ENCODE data around the gene DNAJB6.

The DNAJB6 gene

DNA sequence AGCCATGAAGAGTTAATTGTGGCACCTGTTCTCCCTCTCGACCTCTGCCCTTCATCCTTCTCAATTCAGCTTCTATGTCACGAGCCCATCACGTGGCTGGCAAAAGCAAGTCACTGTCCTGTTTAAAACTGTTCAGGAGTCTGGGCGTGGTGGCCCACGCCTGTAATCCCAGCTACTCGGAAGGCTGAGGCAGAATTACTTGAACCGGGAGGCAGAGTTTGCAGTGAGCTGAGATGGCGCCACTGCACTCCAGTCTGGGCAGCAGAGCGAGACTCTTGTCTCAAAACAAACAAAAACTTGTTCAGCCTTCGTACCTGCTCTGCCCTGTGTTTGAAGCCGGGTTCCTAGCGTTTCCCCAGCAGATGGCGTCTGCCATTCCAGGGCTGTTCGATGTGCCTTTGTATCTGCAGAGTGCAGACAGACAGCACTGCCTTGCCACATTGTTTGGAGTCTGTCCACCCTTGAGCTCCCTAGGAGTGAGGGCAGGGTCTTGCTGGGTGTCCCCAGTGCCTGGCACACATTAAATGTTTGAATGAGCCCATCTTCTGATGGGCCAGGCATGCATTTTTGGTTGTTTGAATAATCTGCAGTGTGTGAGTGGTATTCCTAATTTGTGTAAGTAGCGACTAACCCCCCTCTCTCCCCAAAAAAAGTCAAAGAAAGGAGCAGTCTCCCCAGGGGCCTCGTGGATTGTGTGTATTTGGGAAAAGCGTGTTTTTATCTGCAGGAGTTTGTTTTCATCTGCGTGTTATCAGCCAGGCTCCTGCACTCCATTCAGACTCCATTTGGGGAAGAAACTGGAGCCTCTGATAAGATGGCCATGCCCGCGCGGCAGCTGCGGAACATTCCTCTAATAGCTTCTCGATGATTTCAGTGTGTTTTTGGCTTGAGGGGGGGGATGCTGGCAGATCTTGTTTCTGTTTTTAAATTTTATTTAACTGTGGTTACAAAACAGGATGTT, 61.2 kb downstream of the DNAJB6 start:
- no peak for TF ChIP-seq EZH2phosphoT487 (conservative IDR thresholded peaks at IDR 0.05; ENCODE audit: low read length)
- TF ChIP-seq CTCF (IDR thresholded peaks at IDR 0.05; ENCODE audit: insufficient read depth, low read length, poor library complexity, severe bottlenecking) = no peak
- Histone ChIP-seq H3K36me3 (ENCODE audit: low read length) (no peaks in the 10 kb centered on the region), H3K27me3 (ENCODE audit: low read length) (no peaks in the 10 kb centered on the region), H3K9me3 (ENCODE audit: insufficient read depth, low read length) (no peaks in the 10 kb centered on the region), H3K79me2 (ENCODE audit: insufficient read depth, low read length) (peaks cover 12% of the 10 kb centered on the region), H3K9ac (ENCODE audit: low read length) (no peak overlapping the region), H4K20me1 (ENCODE audit: low read depth, low read length) (no peaks in the 10 kb centered on the region), H3K27ac (ENCODE audit: low read depth, low read length) (no peak overlapping the region), H3K9me2 (replicated peaks; ENCODE audit: insufficient read depth, low read length) (no peaks in the 10 kb centered on the region), H2AFZ (ENCODE audit: low read depth, low read length, severe bottlenecking) (no peak overlapping the region), H3K4me3 (ENCODE audit: insufficient read depth, low read length, poor library complexity, severe bottlenecking) (no peak overlapping the region), H3K4me2 (ENCODE audit: low read depth, low read length, poor library complexity, severe bottlenecking) (no peak overlapping the region), H3F3A (ENCODE audit: insufficient read depth) (no peaks in the 10 kb centered on the region)

DNA sequence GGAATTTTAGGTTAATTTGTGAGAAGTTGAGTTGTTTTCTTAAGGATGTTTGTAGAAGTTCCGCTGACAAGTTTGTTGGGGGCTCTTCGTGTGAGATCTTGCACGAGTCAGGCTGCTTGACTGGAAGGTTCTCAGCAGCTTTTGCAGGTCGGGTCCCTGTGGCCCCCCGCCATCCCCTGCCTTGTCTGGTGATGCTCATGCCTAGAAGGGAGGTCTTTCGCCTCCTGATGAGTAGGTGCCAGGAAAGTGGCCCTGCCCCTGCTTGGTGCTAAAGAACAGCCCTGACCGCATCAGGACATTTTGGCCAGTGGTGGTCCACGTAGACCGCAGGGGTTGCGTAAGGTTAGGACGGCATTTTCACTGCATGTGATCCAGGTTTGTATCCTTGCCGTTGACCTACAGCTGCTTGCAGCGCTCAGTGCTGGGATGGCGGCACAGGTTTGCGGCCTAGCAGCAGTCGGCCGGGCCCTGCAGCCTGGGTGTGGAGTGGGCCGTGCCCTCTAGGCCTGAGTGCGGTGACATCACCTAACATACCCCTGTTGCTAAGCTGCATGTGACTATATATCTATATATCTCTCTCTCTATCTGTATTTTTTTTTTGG, 62.4 kb downstream of the DNAJB6 start:
- TF ChIP-seq EZH2phosphoT487 (conservative IDR thresholded peaks at IDR 0.05; ENCODE audit: low read length) (no peak), CTCF (IDR thresholded peaks at IDR 0.05; ENCODE audit: insufficient read depth, low read length, poor library complexity, severe bottlenecking) (no peak)
- H3K9me3 ChIP-seq (ENCODE audit: insufficient read depth, low read length) = no peaks in the 10 kb centered on the region
- H3K4me3 ChIP-seq (ENCODE audit: insufficient read depth, low read length, poor library complexity, severe bottlenecking) = no peak overlapping the region
- H2AFZ ChIP-seq (ENCODE audit: low read depth, low read length, severe bottlenecking) = no peak overlapping the region
- no peaks in the 10 kb centered on the region for H3F3A ChIP-seq (ENCODE audit: insufficient read depth)
- H3K36me3 ChIP-seq (ENCODE audit: low read length) = no peaks in the 10 kb centered on the region
- H3K9ac ChIP-seq (ENCODE audit: low read length) = no peak overlapping the region
- H3K27me3 ChIP-seq (ENCODE audit: low read length) = no peaks in the 10 kb centered on the region
- no peak overlapping the region for H3K4me2 ChIP-seq (ENCODE audit: low read depth, low read length, poor library complexity, severe bottlenecking)
- H3K27ac ChIP-seq (ENCODE audit: low read depth, low read length) = no peak overlapping the region
- H4K20me1 ChIP-seq (ENCODE audit: low read depth, low read length) = no peaks in the 10 kb centered on the region
- no peaks in the 10 kb centered on the region for H3K9me2 ChIP-seq (replicated peaks; ENCODE audit: insufficient read depth, low read length)
- H3K79me2 ChIP-seq (ENCODE audit: insufficient read depth, low read length) = peaks cover 9% of the 10 kb centered on the region; the same call in 1 of the 2 replicates

- no peak overlapping the region for H3K4me2 ChIP-seq (ENCODE audit: low read depth, low read length, poor library complexity, severe bottlenecking)
- no peaks in the 10 kb centered on the region for H3K36me3 ChIP-seq (ENCODE audit: low read length)
- no peak overlapping the region for H3K9ac ChIP-seq (ENCODE audit: low read length)
- H3K27ac ChIP-seq (ENCODE audit: low read depth, low read length) = no peak overlapping the region
- H3F3A ChIP-seq (ENCODE audit: insufficient read depth) = no peaks in the 10 kb centered on the region
- TF ChIP-seq CTCF (IDR thresholded peaks at IDR 0.05; ENCODE audit: insufficient read depth, low read length, poor library complexity, severe bottlenecking) = no peak
- no peak for TF ChIP-seq EZH2phosphoT487 (conservative IDR thresholded peaks at IDR 0.05; ENCODE audit: low read length)
- H3K4me3 ChIP-seq (ENCODE audit: insufficient read depth, low read length, poor library complexity, severe bottlenecking) = no peak overlapping the region
- H3K79me2 ChIP-seq (ENCODE audit: insufficient read depth, low read length) = 0 out of 2 replicates have a peak, but pooled peaks cover 5% of the 10 kb centered on the region
- H3K27me3 ChIP-seq (ENCODE audit: low read length) = no peaks in the 10 kb centered on the region
- H2AFZ ChIP-seq (ENCODE audit: low read depth, low read length, severe bottlenecking) = no peak overlapping the region
- H3K9me2 ChIP-seq (replicated peaks; ENCODE audit: insufficient read depth, low read length) = no peaks in the 10 kb centered on the region
- no peaks in the 10 kb centered on the region for H3K9me3 ChIP-seq (ENCODE audit: insufficient read depth, low read length)
- H4K20me1 ChIP-seq (ENCODE audit: low read depth, low read length) = no peaks in the 10 kb centered on the region
These were observed 63.5 kb downstream of the DNAJB6 start for GRCh38 chr7:157400171-157400860.
